IPS DF 6.9 (cell line): ENCODE data around the gene OR6K3.

Source experiments
- DNase-seq: peaks from one replicate; pipeline ENCODE4 v3.0.0-alpha.2; 2013; ENCODE audit warnings: low read depth, low spot score
- H3K27ac ChIP-seq: one replicate; pipeline ENCODE4 v1.5.1; 2013; ENCODE audit warnings: low read length, control low read depth
- H3K27me3 ChIP-seq: 2 replicates; pipeline ENCODE4 v1.6.1; 2013; ENCODE audit warnings: mild to moderate bottlenecking, low read length; ENCODE audit not compliant: control insufficient read depth, insufficient read depth
- H3K36me3 ChIP-seq: 2 replicates; pipeline ENCODE4 v1.6.1; 2013; ENCODE audit warnings: low read length; ENCODE audit not compliant: control insufficient read depth, insufficient read depth
- H3K4me1 ChIP-seq: 2 replicates; pipeline ENCODE4 v1.6.1; 2013; ENCODE audit warnings: low read length; ENCODE audit not compliant: control insufficient read depth, insufficient read depth
- H3K4me3 ChIP-seq: 2 replicates; pipeline ENCODE4 v1.5.1; 2013; ENCODE audit warnings: mild to moderate bottlenecking, low read length
- H3K9me3 ChIP-seq: 2 replicates; pipeline ENCODE4 v1.6.1; 2013; ENCODE audit warnings: low read length, inconsistent platforms; ENCODE audit not compliant: control insufficient read depth, insufficient read depth
- WGBS: extraction: QIAGEN DNeasy Blood & Tissue Kit; methylation state at CpG from one replicate; pipeline ENCODE4 v1.1.7; 2013; ENCODE audit warnings: mixed read lengths, missing lambda C conversion rate; ENCODE audit not compliant: insufficient read length, insufficient coverage; 5-methylcytosine and 5-hydroxymethylcytosine counted together

Gene OR6K3

GRCh38 chr1:158720620-158721019 is at the start of gene OR6K3:
TSS of gene OR6K3 (minus strand) at chr1:158720720. CDS start at chr1:158718115, 2,605 bp downstream.
- DNase-seq, result no peak
- Histone ChIP-seq H3K36me3 (no peaks in the 10 kb centered on the region), H3K27me3 (no peaks in the 10 kb centered on the region), H3K27ac (no peak within 1 kb of the TSS), H3K4me1 (no peaks in the 10 kb centered on the region), H3K9me3 (no peaks in the 10 kb centered on the region), H3K4me3 (no peak within 1 kb of the TSS)
- no CpG with 5 or more reads among the region's 2 CpGs for WGBS

- DNase-seq, result no peak
- H3K4me3 ChIP-seq, result no peak within 1 kb of the TSS
- H3K36me3 ChIP-seq, result no peaks in the 10 kb centered on the region
- no peaks in the 10 kb centered on the region for H3K27me3 ChIP-seq
- no peaks in the 10 kb centered on the region for H3K4me1 ChIP-seq
- WGBS, result no CpG with 5 or more reads among the region's 2 CpGs
- H3K9me3 ChIP-seq, result peaks cover 1% of the 10 kb centered on the region; the same call in 1 of the 2 replicates
- H3K27ac ChIP-seq, result no peak within 1 kb of the TSS
Observed at GRCh38 chr1:158754420-158754819, 33.9 kb upstream of the OR6K3 start, which contains the start of gene OR6K6. TSS of gene OR6K6 (plus strand) at chr1:158754720. CDS start at chr1:158754888, 168 bp downstream.

GRCh38 chr1:158752155-158752712 is 31.7 kb upstream of the OR6K3 start:
- Histone ChIP-seq H3K36me3 (no peaks in the 10 kb centered on the region), H3K4me3 (no peak overlapping the region), H3K27ac (no peak overlapping the region)

GRCh38 chr1:158735848-158736247 is 15.3 kb upstream of the OR6K3 start:
- Histone ChIP-seq H3K4me1 (no peaks in the 10 kb centered on the region), H3K9me3 (no peaks in the 10 kb centered on the region), H3K4me3 (no peak overlapping the region), H3K27ac (no peak overlapping the region), H3K36me3 (no peaks in the 10 kb centered on the region), H3K27me3 (no peaks in the 10 kb centered on the region)
- DNase-seq, result no peak

More at GRCh38 chr1:158752155-158752712, 31.7 kb upstream of the OR6K3 start:
- Histone ChIP-seq H3K27me3 (no peaks in the 10 kb centered on the region), H3K4me1 (no peaks in the 10 kb centered on the region), H3K9me3 (peaks cover 1% of the 10 kb centered on the region; the same call in 1 of the 2 replicates)
- WGBS, result no CpG with 5 or more reads among the region's 9 CpGs
- DNase-seq, result no peak

- H3K27ac ChIP-seq, result no peak overlapping the region
- no peaks in the 10 kb centered on the region for H3K27me3 ChIP-seq
- H3K9me3 ChIP-seq, result no peaks in the 10 kb centered on the region
- H3K4me1 ChIP-seq, result no peaks in the 10 kb centered on the region
- no CpG with 5 or more reads among the region's 2 CpGs for WGBS
- no peak for DNase-seq
- H3K4me3 ChIP-seq, result no peak overlapping the region
- no peaks in the 10 kb centered on the region for H3K36me3 ChIP-seq
Observed at GRCh38 chr1:158732524-158732923, 12.0 kb upstream of the OR6K3 start.

- H3K27me3 ChIP-seq, result no peaks in the 10 kb centered on the region
- no peaks in the 10 kb centered on the region for H3K9me3 ChIP-seq
- WGBS, result no CpG with 5 or more reads among the region's 4 CpGs
- H3K36me3 ChIP-seq, result no peaks in the 10 kb centered on the region
- DNase-seq, result no peak
- no peak overlapping the region for H3K27ac ChIP-seq
- H3K4me1 ChIP-seq, result no peaks in the 10 kb centered on the region
- H3K4me3 ChIP-seq, result no peak overlapping the region
Observed at GRCh38 chr1:158731707-158732106, 11.2 kb upstream of the OR6K3 start.

GRCh38 chr1:158730453-158730852 is 9.9 kb upstream of the OR6K3 start:
- Histone ChIP-seq H3K4me3 (no peak overlapping the region), H3K27ac (no peak overlapping the region), H3K9me3 (no peaks in the 10 kb centered on the region), H3K36me3 (no peaks in the 10 kb centered on the region), H3K4me1 (no peaks in the 10 kb centered on the region), H3K27me3 (no peaks in the 10 kb centered on the region)
- WGBS, result no CpG with 5 or more reads among the region's 4 CpGs
- no peak for DNase-seq

GRCh38 chr1:158728510-158729225 is 8.1 kb upstream of the OR6K3 start:
- Histone ChIP-seq H3K27me3 (no peaks in the 10 kb centered on the region), H3K4me3 (no peak overlapping the region), H3K27ac (no peak overlapping the region), H3K4me1 (no peaks in the 10 kb centered on the region), H3K36me3 (no peaks in the 10 kb centered on the region), H3K9me3 (no peaks in the 10 kb centered on the region)
- no CpG with 5 or more reads among the region's 3 CpGs for WGBS
- DNase-seq, result no peak

GRCh38 chr1:158724442-158724841 is 3.9 kb upstream of the OR6K3 start:
- no CpG with 5 or more reads among the region's 5 CpGs for WGBS
- H3K27me3 ChIP-seq, result no peaks in the 10 kb centered on the region
- H3K9me3 ChIP-seq, result no peaks in the 10 kb centered on the region
- no peak overlapping the region for H3K4me3 ChIP-seq
- DNase-seq, result no peak
- no peaks in the 10 kb centered on the region for H3K4me1 ChIP-seq
- H3K27ac ChIP-seq, result no peak overlapping the region
- H3K36me3 ChIP-seq, result no peaks in the 10 kb centered on the region

- no peak for DNase-seq
- H3K4me1 ChIP-seq, result no peaks in the 10 kb centered on the region
- H3K4me3 ChIP-seq, result no peak overlapping the region
- no peaks in the 10 kb centered on the region for H3K9me3 ChIP-seq
- H3K27me3 ChIP-seq, result no peaks in the 10 kb centered on the region
- H3K27ac ChIP-seq, result no peak overlapping the region
- H3K36me3 ChIP-seq, result no peaks in the 10 kb centered on the region
- no CpG with 5 or more reads among the region's 3 CpGs for WGBS
Observed at GRCh38 chr1:158719664-158720063, 856 bp downstream of the OR6K3 start.

GRCh38 chr1:158717344-158717743 is 3.2 kb downstream of the OR6K3 start:
- Histone ChIP-seq H3K4me3 (no peak overlapping the region), H3K36me3 (no peaks in the 10 kb centered on the region), H3K27me3 (no peaks in the 10 kb centered on the region), H3K4me1 (no peaks in the 10 kb centered on the region), H3K9me3 (no peaks in the 10 kb centered on the region), H3K27ac (no peak overlapping the region)
- no peak for DNase-seq
- WGBS, result no CpG with 5 or more reads among the region's 6 CpGs
